GM18502 (cell line): Measurements from ENCODE around the gene RRP15.

Experiments used
- ATAC-seq: cut with Tn5 transposase; IDR thresholded peaks from one replicate; pipeline ENCODE4 v1.9.1; 2021; ENCODE audit warnings: mild to moderate bottlenecking; ENCODE audit not compliant: unreplicated experiment, poor library complexity

RRP15 gene

GRCh38 chr1:218357211-218357892, 72.3 kb downstream of the RRP15 start:
- ATAC-seq = no peak

GRCh38 chr1:218357893-218358232, 72.8 kb downstream of the RRP15 start:
- ATAC-seq = no peak

- no peak for ATAC-seq
Observed at GRCh38 chr1:218361298-218362065, 76.4 kb downstream of the RRP15 start.

GRCh38 chr1:218362418-218363076, 77.5 kb downstream of the RRP15 start:
- ATAC-seq = no peak

- no peak for ATAC-seq
Observed at GRCh38 chr1:218363141-218363540, 78.0 kb downstream of the RRP15 start.

GRCh38 chr1:218364028-218364710, 79.1 kb downstream of the RRP15 start:
- ATAC-seq = no peak

GRCh38 chr1:218365226-218365999, 80.3 kb downstream of the RRP15 start:
- ATAC-seq = no peak

- ATAC-seq = no peak
Observed at GRCh38 chr1:218366322-218367052, 81.4 kb downstream of the RRP15 start.

- ATAC-seq = no peak
Observed at GRCh38 chr1:218367118-218367517, 82.0 kb downstream of the RRP15 start.

GRCh38 chr1:218368686-218369085, 83.6 kb downstream of the RRP15 start:
- ATAC-seq = no peak

- no peak for ATAC-seq
Observed at GRCh38 chr1:218369688-218370511, 84.8 kb downstream of the RRP15 start.

- ATAC-seq = no peak
Observed at GRCh38 chr1:218371927-218372672, 87.0 kb downstream of the RRP15 start.

GRCh38 chr1:218374401-218375353, 89.6 kb downstream of the RRP15 start:
- ATAC-seq = no peak

- ATAC-seq = peak; percentile 4
Observed at GRCh38 chr1:218376722-218377121, 91.6 kb downstream of the RRP15 start.

GRCh38 chr1:218377143-218377660, 92.1 kb downstream of the RRP15 start:
- peak; percentile 95 for ATAC-seq

GRCh38 chr1:218380125-218380977, 95.3 kb downstream of the RRP15 start:
- ATAC-seq = no peak
